GM19455 (cell line): ENCODE data around the gene SLC12A7.
"Not testable (repeated sequence)": the region's sequence is repeated elsewhere in the genome, so short reads cannot be mapped to it uniquely, and the experiment has no call there.

ENCODE experiments used
- ATAC-seq: cut with Tn5 transposase; IDR thresholded peaks from one replicate; pipeline ENCODE4 v1.9.1; 2021; ENCODE audit not compliant: unreplicated experiment

SLC12A7 gene

DNA sequence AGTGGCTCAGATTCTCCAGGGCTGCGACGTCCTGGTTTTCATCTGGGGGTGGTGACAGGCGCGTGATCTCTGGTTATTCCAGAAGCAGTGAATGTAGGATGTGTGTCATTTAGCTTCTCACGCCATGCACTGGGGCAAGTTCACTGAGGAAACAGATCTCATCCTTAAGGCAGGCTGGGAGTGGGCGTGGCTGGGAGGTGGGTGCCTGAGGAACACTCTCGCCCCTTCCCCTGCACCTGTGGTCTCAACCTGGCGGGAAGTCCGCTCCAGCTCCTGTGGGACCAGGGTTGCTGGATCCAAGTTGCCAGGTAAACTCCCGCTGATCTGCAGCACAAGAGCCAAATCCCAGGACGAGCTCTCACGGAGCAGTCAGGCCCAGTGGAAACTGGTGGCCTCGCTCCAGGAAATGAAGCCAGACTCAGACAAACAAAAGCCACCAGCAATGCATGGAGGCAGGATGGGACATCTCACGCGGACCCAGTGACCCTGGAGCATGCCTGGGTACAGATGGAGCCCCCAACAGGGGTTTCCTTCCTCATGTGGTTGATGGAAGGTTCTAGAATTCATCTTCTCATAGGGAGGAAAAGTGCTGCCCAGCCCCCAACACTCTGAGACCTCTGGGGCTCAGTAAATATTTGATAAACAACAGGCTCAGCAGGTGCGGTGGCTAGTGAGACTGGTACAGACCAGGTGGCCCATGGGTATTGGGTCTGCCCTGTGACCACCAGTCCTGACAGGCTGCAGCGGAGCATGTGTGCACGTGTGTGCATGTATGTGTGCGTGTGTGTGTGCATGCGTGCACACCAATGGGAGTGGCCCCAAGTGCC, 16.3 kb upstream of the SLC12A7 start:
- ATAC-seq, result no peak

DNA sequence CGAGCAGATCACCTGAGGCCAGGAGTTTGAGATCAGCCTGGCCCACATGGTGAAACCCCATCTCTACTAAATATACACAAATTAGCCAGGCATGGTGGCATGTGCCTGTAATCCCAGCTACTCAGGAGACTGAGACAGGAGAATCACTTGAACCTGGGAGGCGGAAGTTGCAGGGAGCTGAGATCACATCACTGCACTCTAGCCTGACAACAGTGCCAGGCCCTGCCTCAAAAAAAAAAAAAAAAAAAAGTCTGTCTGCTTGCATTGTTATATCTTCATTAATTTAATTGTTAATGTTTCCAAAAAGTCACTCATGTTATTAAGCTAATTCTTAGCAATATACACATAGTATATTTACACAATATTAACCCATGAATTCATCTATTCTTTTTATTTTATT, 13.8 kb upstream of the SLC12A7 start:
- not testable (repeated sequence) for ATAC-seq

DNA sequence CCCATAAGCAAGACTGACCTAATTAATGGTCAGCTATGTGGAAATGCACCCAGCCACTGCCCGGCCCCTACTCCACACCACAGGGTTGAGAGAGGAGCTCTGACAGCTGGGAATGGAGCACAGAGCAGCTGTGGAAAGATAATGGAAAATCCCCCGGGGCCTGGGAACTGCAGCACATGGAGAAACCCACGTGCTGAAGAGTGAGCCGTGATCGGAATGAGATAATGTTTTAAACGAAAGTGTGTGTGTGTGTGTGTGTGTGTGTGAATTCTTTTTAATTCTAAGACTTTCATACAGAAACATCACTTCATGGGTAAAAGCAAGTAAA, 13.1 kb upstream of the SLC12A7 start:
- ATAC-seq, result no peak

DNA sequence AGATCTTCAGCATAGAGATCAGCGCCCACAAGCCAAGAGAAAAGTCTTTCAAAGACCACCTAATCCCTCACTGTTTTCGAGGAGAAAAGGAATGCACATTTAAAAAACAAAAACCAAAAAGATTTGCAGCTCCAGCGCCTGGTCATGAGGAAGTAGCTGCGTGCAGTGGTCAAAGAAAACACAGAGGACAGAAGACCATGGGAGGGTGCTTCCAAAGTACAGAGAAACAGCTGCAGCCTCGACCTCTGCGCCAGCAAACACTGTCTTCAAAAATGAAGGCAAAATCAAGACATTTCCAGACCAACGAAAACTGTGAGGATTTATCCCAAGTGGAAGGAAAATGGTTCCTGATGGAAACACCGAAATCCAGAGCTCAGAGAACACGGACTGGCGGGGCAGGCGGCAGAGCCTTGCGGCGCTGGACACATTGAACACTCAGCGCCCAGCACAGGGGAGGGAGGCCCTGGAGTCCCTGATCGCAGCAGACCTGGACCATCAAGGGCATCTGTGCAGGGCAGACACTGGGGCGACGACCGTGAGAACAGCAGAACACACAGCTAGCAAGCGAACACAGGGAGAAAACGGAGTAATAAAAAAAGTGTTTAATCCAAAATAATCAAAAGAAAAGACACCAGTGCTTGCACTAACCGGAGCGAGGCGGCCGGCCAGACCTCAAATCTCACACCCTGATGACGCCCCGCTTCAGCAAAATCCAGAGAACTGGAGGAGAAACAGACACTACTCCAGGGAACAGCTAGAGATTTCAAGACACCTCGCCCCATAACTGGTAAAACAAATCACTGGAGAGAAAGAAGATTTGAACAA, 12.6 kb upstream of the SLC12A7 start:
- no peak for ATAC-seq

DNA sequence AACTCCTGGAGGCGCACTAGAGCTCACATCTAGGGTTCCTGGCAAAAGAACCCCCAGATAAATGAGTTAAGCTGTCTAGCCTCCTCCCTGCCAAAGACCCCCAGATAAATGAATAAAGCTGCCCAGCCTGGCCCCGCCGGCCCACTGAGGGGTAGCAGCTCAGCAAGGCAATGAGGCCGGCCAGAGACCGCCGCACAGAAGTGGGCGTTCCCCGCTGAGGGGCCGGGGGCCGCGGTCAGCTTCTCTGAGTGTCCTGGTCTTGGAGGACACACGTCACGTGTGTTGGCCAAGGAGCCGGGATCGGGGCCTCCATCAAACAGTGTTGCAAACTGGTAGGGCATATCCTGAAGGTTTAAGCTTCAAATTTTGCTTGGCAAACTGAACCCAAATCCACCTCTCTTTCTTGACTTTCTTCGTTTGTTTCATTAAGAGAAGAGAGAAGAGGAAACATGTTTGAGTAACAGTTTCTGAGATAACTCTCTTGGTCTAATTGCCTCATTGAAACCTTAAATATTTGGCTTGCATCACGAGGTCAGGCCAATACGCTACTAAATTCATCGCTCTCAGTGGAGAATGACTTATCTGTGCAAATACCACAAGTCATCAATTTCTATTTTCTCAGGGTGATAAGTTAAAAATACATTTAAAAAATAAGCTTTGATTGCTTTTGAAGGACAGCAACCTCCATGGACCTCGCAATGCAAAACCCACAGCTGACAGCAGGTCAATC, 11.7 kb upstream of the SLC12A7 start:
- no peak for ATAC-seq

DNA sequence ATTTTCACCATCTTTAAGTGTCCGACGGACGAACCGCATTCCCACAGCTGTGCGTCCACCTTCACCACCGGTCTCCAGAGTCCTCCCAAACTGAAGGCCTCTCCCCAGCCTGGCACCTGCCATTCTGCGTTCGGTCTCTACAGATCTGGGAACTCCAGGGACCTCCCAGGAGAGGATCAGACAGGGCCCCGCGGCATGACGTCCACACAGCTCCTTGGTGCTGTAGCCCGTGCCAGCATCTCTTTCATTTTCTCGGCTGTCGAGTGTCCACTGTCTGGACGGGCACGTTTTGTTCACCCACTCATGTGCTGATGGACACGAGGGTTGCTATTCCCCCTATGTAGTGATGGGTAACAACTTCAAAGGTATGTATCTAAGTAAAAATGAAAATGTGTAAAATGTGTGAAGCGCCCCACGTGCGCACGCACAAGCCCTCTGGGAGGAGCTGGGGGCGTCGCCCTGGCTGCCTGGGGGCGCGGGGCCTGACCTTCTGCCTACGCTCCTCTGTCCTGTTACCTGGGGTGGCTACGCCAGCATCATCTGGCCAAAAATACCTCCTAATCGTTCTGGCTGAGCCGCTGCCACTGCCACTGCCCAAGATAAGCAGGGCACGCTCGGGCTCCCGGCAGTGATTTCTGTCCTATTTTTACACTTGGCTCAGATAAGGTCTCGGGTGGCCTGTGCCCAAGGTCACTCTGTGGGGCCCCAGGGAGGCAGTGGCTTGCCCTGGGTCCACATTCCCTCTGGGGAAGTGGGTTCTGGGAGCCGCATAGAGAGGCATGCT, 10.8 kb upstream of the SLC12A7 start:
- ATAC-seq, result no peak

DNA sequence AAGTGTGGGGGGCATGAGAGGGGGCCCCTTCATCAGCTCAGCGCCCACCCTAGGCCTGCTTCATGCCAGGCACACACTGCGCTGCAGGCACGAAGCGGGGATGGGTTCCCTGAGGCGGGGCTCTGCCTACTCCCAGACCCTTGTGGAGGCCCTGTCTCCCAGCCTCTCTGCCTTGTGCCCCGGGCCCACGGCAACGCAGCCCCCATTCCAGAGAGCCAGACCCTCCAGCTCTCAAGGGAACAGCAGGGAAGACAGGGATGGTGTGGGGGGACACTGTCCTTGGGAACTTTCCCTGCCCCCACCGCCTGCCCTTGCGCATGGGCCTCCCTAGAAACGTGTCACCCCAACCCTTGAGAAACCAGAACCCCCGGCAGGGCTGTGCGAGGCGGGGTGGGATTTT, 10.0 kb upstream of the SLC12A7 start:
- ATAC-seq, result no peak

DNA sequence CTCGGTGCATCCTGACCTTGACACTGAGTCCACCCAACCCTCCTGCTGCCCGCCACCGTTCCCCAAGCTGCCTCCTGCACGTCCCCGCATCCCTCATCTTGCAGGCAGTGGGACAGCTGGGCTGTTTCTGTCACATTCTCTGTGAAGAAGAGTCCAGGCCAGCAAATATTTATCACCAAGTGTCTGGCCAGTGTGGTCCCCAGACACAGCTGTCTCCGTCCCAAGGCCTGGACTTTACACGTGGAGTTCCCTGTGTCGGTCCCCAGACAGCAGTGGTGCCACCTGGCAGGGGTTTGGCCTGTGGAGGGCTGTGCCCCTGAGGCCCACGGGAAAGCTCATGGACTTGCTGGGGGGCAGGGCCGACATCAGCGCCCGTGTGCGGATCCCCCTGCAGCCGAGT, 9.2 kb upstream of the SLC12A7 start:
- no peak for ATAC-seq

DNA sequence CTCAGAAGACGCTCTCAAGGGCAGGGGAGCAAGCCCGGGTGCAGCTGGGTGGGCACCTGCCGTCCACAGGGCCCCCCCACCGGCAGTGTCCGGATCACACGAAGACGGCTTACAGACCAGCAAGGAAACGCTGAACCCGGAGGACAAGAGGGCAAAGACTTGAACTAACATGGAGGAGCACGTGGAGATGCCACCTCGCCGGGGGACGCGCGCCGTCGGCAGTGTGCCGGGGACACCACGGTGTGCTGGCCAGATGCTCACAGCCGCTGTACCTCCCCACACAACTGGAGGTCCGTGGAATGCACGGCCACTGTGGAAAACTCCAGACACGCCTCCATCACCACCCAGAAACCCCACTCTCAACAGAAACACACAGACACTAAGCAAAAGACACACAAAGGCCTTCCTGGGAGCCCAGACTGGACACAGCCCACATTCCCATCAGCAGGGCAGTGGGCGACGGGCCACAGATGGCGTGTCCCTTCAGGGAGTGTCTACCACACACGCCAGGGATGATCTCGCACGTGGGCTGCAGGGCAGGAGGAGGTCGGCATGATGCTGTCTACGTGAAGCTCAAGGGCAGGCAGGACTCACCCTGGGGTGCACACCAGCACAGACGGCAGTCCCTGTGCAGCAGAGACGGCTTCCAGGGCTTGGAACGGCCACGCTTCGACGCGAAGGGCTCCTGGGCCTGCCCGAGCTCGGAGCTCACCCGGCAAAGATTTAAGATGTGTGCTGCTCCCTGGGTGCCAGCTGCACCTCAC, 8.6 kb upstream of the SLC12A7 start:
- ATAC-seq, result no peak

DNA sequence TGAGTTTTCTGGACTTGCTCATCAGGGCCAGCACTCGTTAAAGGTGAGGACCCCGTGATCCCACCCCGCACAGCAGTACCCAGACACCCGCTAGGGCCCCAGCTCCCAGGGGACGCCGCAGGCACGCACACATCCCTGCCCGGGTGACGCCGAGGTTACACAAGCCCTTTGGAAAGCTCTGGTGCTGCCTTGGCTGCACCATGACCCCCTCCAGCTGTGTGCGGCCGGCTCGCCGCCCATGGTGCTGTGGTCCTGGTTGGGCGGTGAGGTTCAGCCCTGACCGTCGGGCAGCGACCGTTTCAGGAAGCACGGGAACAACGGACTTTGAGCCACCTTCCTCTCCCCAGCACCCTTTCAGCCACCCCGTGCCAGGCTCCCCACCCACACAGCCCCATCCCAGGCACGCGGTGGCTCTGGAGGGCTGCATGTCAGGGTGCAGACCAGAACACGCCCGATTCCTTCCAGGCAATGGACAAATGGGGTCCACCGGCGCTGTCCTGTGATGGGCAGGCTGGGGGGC, 7.5 kb upstream of the SLC12A7 start:
- no peak for ATAC-seq

DNA sequence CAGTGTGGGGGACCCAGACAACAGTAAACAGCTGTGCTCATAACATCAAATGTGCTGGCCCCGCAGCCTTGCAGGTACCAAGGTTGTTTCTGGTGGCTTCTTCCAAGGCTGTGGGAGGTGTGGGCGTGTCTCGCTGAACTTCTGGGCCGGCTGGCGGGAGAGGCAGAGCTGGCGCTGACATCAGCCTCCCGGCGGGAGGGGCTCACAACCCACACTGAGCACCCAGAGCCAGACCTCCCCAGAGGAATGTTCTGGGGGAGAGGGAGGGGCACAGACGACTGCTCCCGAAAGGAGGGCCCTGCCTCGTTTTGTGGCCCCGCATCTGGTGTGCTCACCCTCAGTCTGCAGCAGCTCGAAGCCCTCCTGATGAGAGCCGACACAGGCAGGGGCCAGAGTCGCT, 6.9 kb upstream of the SLC12A7 start:
- no peak for ATAC-seq

DNA sequence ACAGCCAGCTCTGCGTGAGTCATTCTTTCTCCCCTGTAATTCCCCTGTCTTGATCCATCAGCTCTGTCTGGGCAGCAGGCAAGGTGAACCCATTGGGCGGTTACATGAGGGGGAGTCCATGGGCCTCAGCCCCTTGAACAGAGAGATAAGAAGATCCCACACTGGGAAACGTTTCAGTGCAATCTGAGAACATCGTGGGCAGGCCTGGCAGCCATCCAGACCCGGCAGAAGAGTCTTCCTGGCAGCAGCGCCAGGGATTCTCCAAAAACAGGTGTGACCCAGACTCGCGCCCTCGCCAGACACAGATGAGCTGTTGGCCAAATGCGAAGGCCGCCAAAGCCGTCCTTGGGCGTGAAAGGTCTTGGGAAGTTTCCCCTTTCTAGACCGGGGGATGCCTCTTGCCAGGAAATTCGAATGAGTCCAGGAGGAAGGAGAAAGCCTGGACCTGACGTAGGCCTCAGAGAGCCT, 6.4 kb upstream of the SLC12A7 start:
- ATAC-seq, result no peak

DNA sequence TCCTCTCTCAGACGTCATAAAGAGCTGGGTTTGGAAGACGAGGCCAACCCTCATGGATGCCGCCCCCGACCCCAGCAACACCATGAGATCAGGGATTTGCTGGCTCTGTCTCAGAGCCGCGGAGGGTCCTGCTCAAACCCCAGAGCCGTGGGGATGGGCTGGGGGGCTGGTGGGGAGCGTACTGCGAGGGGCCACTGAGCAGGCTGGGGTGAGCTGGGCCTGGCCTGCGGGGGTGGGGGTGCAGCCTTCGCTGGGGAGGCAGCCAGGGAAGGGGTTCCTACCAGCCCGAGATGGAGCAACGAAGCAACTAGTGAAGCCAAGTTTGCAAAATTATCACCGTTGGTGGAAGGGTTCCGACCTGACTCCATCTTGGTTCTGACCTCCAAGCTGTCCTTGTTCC, 5.1 kb upstream of the SLC12A7 start:
- no peak for ATAC-seq

DNA sequence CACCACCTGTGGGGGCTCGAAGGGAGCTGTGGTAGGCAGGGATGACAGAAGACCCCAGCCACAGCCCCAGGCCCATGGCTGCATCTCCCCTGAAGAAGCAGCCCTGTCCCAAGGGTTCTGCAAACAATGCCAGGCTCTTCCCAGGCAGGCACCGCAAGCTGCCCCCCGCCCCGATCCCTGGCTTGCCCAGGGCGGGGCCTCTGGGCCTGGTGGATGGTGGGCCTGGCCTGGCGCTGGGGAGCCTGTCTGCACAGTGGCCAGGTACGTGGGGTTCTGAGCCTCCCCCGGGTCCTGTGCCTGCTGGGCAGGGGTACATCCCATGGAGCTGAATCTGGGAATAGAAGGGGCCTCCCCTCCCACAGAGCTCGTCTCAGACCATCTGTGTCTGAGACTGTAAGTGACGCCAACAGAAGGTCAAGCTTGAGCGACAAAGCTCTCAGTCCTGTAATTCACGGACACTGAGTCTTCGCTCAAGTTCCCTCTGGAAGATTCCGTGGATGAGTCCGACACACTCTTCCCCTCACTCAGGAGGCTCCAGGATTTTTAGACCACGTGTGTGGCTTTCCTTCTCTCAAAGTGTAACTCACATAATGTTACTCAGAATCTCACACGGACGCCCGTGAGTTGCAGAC, 4.4 kb upstream of the SLC12A7 start:
- ATAC-seq, result no peak

DNA sequence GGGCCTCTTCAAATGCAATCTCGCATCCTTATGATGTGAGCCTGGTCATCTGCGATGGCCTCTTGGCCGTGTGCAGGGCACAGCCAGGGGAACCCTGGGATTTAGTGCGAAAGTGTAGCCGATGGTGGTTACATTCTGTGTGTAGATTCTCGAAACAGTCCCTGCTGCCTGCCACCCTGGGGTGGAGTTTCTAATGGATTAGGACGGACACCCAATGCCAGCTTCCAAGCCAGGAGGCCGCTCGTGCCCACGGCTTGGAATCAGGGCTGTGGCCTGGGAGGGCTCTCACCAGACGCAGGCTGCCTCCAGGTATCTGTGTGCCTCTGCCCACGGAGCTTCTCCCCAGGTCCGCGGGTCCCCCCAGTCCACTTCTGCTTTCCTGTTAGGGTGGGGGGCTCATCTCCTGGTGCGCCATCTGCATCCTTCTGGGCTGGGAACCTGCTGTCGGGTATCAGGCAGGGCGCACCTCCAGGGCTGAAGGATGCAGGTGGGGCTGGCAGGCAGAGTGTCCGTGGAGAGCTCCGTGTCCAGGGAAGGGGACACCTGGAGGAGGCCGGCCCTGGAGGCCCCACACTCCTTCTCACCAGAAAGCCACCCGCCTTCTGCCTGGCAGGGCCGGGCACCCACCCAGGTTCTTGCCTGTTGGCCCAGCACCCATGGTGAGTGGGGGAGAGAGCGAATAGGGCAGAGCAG, 3.4 kb upstream of the SLC12A7 start:
- ATAC-seq, result no peak

DNA sequence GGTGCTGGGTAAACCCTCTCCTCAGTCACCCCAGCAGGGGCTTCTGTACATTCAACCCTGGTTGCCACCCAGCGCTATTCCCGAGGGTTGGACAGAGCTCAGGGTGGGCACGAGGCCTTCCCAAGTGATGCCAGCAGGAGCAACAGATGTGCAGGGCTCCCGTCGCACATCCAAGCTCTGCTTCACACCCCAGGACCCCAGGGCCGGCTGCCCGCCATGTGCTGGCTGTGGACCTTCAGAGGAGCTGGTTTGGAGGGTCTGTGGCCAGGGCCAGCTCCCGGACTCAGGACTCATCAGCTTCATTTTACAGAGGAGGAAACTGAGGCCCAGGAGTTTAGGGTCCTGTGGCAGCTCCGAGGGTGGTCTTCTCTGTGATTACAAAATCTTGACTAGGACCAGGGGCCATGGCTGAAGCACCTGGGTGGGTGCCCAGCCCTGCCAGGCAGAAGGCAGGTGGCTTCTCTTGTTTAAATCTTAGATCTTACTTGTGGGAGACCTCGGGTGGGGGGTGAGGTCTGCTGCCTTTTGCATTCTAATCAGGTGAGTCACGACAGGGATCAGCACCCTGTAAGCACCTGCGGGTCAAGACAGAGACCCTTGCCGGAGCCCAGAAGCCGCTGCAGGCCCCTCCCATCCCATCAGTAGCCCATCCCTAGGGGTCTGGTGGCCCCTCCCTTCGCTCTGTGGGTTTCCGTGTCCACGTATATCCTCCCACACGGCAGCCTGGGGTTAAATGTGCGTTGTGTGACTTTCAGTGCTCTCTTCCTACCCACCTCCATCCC, 2.1 kb upstream of the SLC12A7 start:
- ATAC-seq, result no peak

DNA sequence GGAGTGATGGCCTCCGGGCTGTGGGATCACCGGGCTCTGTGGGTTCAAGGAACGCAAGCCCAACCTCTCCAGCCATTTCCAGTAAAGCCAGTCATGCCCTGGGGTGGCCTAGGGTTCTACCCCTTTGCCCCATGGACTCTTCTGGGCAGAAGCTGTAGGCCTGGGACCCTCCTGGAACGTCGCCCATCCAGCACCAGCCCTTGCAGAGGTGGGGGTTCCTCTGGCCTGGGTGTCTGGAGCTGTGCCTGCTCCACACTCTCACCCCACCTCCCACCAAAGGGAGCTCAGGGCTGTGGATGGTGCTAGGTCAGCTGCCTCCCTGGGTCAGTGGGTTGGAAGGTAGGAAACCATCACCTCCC, 1.4 kb upstream of the SLC12A7 start:
- ATAC-seq, result no peak
